Activated CD4-positive, alpha-beta memory T cell treated with anti-CD3 and anti-CD28 coated beads for 36 hours (primary cell): ENCODE results near the gene ALS2. TPM values are rescaled to one million over a fixed set of nuclear protein-coding genes. Genes with fewer than 3 reads are reported as not detected.

Experiments used
- CTCF ChIA-PET: fragments of 350-600 bp; sonication (Branson Sonifier 250); formaldehyde crosslinking; loops from one replicate; lab custom pipeline; 2021; ENCODE audit warnings: antibody characterized with exemption, inconsistent platforms; lab: Charles Lee
- POLR2A ChIA-PET: fragments of 350-600 bp; sonication (Branson Sonifier 250); formaldehyde crosslinking; loops from one replicate; lab custom pipeline; 2021; ENCODE audit warnings: antibody characterized with exemption; lab: Charles Lee
- DNase-seq: peaks from one replicate; pipeline ENCODE4 v3.0.0-alpha.2; 2020
- H3K27ac Mint-ChIP-seq: one replicate; pipeline ENCODE4 v1.8.0; 2021; ENCODE audit warnings: mixed read lengths
- H3K27me3 Mint-ChIP-seq: one replicate; pipeline ENCODE4 v1.8.0; 2021; ENCODE audit warnings: mixed read lengths
- H3K36me3 Mint-ChIP-seq: one replicate; pipeline ENCODE4 v1.8.0; 2021; ENCODE audit warnings: mixed read lengths
- H3K4me1 Mint-ChIP-seq: one replicate; pipeline ENCODE4 v1.8.0; 2021; ENCODE audit warnings: low read depth, mixed read lengths
- H3K4me3 Mint-ChIP-seq: one replicate; pipeline ENCODE4 v1.8.0; 2021; ENCODE audit warnings: mild to moderate bottlenecking, mixed read lengths
- H3K9me3 Mint-ChIP-seq: one replicate; pipeline ENCODE4 v1.8.0; 2021; ENCODE audit warnings: mixed read lengths
- intact Hi-C: fragments of 100-400 bp; cut with micrococcal nuclease; formaldehyde crosslinking; loops from one replicate; pipeline ENCODE4 v1.15.1; 2023
- total RNA-seq, 2 experiments: library from RNA; stranded (reverse); gene quantifications; one replicate each; pipeline ENCODE4 v1.2.3, GENCODE V29; 2021

The ALS2 gene
- total RNA-seq, 2 experiments from 2014 or later: 11.0 to 12.6 TPM

- intact Hi-C loops: no loop called here
- H3K4me3 Mint-ChIP-seq: no peak overlapping the region
- POLR2A ChIA-PET: no interaction called here
- no peaks in the 10 kb centered on the region for H3K9me3 Mint-ChIP-seq
- peaks cover 4% of the 10 kb centered on the region for H3K27me3 Mint-ChIP-seq
- H3K36me3 Mint-ChIP-seq: no peaks in the 10 kb centered on the region
- H3K4me1 Mint-ChIP-seq: no peaks in the 10 kb centered on the region
- no peak for DNase-seq
- H3K27ac Mint-ChIP-seq: no peak overlapping the region
- CTCF ChIA-PET: no interaction called here
Measured at GRCh38 chr2:201789395-201789794, 8.7 kb upstream of the ALS2 start.

- intact Hi-C loops: no loop called here
- H3K4me3 Mint-ChIP-seq: no peak overlapping the region
- CTCF ChIA-PET: no interaction called here
- no peak for DNase-seq
- H3K9me3 Mint-ChIP-seq: no peaks in the 10 kb centered on the region
- H3K36me3 Mint-ChIP-seq: no peaks in the 10 kb centered on the region
- no peak overlapping the region for H3K27ac Mint-ChIP-seq
- POLR2A ChIA-PET: no interaction called here
- H3K27me3 Mint-ChIP-seq: peaks cover 7% of the 10 kb centered on the region
- no peaks in the 10 kb centered on the region for H3K4me1 Mint-ChIP-seq
Measured at GRCh38 chr2:201788371-201788770, 7.6 kb upstream of the ALS2 start.

- intact Hi-C loops: no loop called here
- no peak for DNase-seq
- Mint-ChIP-seq H3K4me3 (no peak overlapping the region), H3K4me1 (peaks cover 3% of the 10 kb centered on the region), H3K27ac (no peak overlapping the region), H3K27me3 (peaks cover 3% of the 10 kb centered on the region), H3K36me3 (no peaks in the 10 kb centered on the region), H3K9me3 (no peaks in the 10 kb centered on the region)
- CTCF ChIA-PET: no interaction called here
- POLR2A ChIA-PET: no interaction called here
Measured at GRCh38 chr2:201786471-201786870, 5.7 kb upstream of the ALS2 start.

GRCh38 chr2:201785135-201785534, 4.4 kb upstream of the ALS2 start:
- no peaks in the 10 kb centered on the region for H3K9me3 Mint-ChIP-seq
- DNase-seq: no peak
- peaks cover 5% of the 10 kb centered on the region for H3K4me1 Mint-ChIP-seq
- H3K36me3 Mint-ChIP-seq: no peaks in the 10 kb centered on the region
- POLR2A ChIA-PET: no interaction called here
- no peak overlapping the region for H3K27ac Mint-ChIP-seq
- no peak overlapping the region for H3K4me3 Mint-ChIP-seq
- H3K27me3 Mint-ChIP-seq: peaks cover 3% of the 10 kb centered on the region
- CTCF ChIA-PET: no interaction called here
- intact Hi-C loops: no loop called here

GRCh38 chr2:201784563-201784962, 3.8 kb upstream of the ALS2 start:
- ChIA-PET CTCF (no interaction called here), POLR2A (no interaction called here)
- no peaks in the 10 kb centered on the region for H3K9me3 Mint-ChIP-seq

GRCh38 chr2:201781557-201782051, 871 bp upstream of the ALS2 start:
- ChIA-PET POLR2A (interaction anchor here (1.8 kb wide), 1 partner anchor 139 kb away, joined by 8 read pairs; the partner anchor contains the start of gene TMEM237), CTCF (interaction anchor here (1.9 kb wide), 1 partner anchor 79 kb away, joined by 7 read pairs; no protein-coding TSS in a partner anchor)
- Mint-ChIP-seq H3K27me3 (peaks cover 3% of the 10 kb centered on the region), H3K27ac (peak overlapping the region; percentile 93), H3K9me3 (no peaks in the 10 kb centered on the region), H3K4me1 (peaks cover 15% of the 10 kb centered on the region), H3K36me3 (no peaks in the 10 kb centered on the region), H3K4me3 (peak overlapping the region; percentile 98)
- intact Hi-C loops: loop anchor here (1.0 to 5.0 kb wide), 4 partner anchors 139 to 545 kb away; partner anchors contain the start of genes FZD7, STRADB and TRAK2
- peak; percentile 24 for DNase-seq

More at GRCh38 chr2:201784563-201784962, 3.8 kb upstream of the ALS2 start:
- Mint-ChIP-seq H3K36me3 (no peaks in the 10 kb centered on the region), H3K4me3 (no peak overlapping the region), H3K4me1 (peaks cover 11% of the 10 kb centered on the region), H3K27ac (no peak overlapping the region), H3K27me3 (peaks cover 3% of the 10 kb centered on the region)
- intact Hi-C loops: loop anchor here (5.0 kb wide), 1 partner anchor 332 kb away; the partner anchor contains the start of genes STRADB and TRAK2
- no peak for DNase-seq

- POLR2A ChIA-PET: interaction anchor here (1.8 kb wide), 1 partner anchor 137 kb away, joined by 8 read pairs; the partner anchor contains the start of gene TMEM237
Measured at GRCh38 chr2:201779901-201780673, 646 bp downstream of the ALS2 start.

GRCh38 chr2:201777869-201778268, 2.9 kb downstream of the ALS2 start:
- CTCF ChIA-PET: interaction anchor here (0.7 to 1.9 kb wide), 3 partner anchors 83 to 414 kb away, joined by 3 to 4 read pairs (median 3); no protein-coding TSS in a partner anchor
- H3K4me3 Mint-ChIP-seq: no peak overlapping the region
- H3K36me3 Mint-ChIP-seq: no peaks in the 10 kb centered on the region
- H3K9me3 Mint-ChIP-seq: no peaks in the 10 kb centered on the region
- DNase-seq: no peak
- no peak overlapping the region for H3K27ac Mint-ChIP-seq
- POLR2A ChIA-PET: no interaction called here
- H3K27me3 Mint-ChIP-seq: no peaks in the 10 kb centered on the region
- intact Hi-C loops: no loop called here
- peaks cover 19% of the 10 kb centered on the region for H3K4me1 Mint-ChIP-seq

More at GRCh38 chr2:201779901-201780673, 646 bp downstream of the ALS2 start:
- no peaks in the 10 kb centered on the region for H3K9me3 Mint-ChIP-seq
- intact Hi-C loops: loop anchor here (2.0 to 5.0 kb wide), 3 partner anchors 253 to 543 kb away; partner anchors contain the start of genes FZD7, STRADB and TRAK2
- peaks cover 15% of the 10 kb centered on the region for H3K4me1 Mint-ChIP-seq
- peak overlapping the region; percentile 98 for H3K4me3 Mint-ChIP-seq
- no peaks in the 10 kb centered on the region for H3K36me3 Mint-ChIP-seq
- H3K27ac Mint-ChIP-seq: peak overlapping the region; percentile 64
- no peak for DNase-seq
- H3K27me3 Mint-ChIP-seq: peaks cover 3% of the 10 kb centered on the region
- CTCF ChIA-PET: interaction anchor here (1.0 to 2.7 kb wide), 3 partner anchors 80 to 548 kb away, joined by 3 to 10 read pairs (median 7); no protein-coding TSS in a partner anchor

GRCh38 chr2:201777043-201777442, 3.7 kb downstream of the ALS2 start:
- no peaks in the 10 kb centered on the region for H3K9me3 Mint-ChIP-seq
- H3K4me1 Mint-ChIP-seq: peaks cover 19% of the 10 kb centered on the region
- H3K4me3 Mint-ChIP-seq: no peak overlapping the region
- no peak for DNase-seq
- intact Hi-C loops: no loop called here
- ChIA-PET CTCF (no interaction called here), POLR2A (no interaction called here)
- no peak overlapping the region for H3K27ac Mint-ChIP-seq
- H3K27me3 Mint-ChIP-seq: no peaks in the 10 kb centered on the region
- no peaks in the 10 kb centered on the region for H3K36me3 Mint-ChIP-seq

- intact Hi-C loops: no loop called here
- Mint-ChIP-seq H3K36me3 (no peaks in the 10 kb centered on the region), H3K9me3 (no peaks in the 10 kb centered on the region), H3K4me3 (no peak overlapping the region), H3K27ac (no peak overlapping the region), H3K4me1 (peaks cover 15% of the 10 kb centered on the region), H3K27me3 (no peaks in the 10 kb centered on the region)
- ChIA-PET CTCF (no interaction called here), POLR2A (no interaction called here)
- DNase-seq: no peak
Measured at GRCh38 chr2:201775326-201775725, 5.4 kb downstream of the ALS2 start.

- POLR2A ChIA-PET: no interaction called here
- CTCF ChIA-PET: no interaction called here
- peaks cover 8% of the 10 kb centered on the region for H3K4me1 Mint-ChIP-seq
- no peaks in the 10 kb centered on the region for H3K36me3 Mint-ChIP-seq
- no peaks in the 10 kb centered on the region for H3K9me3 Mint-ChIP-seq
- no peak overlapping the region for H3K27ac Mint-ChIP-seq
- DNase-seq: no peak
- H3K4me3 Mint-ChIP-seq: no peak overlapping the region
- no peaks in the 10 kb centered on the region for H3K27me3 Mint-ChIP-seq
- intact Hi-C loops: no loop called here
Measured at GRCh38 chr2:201774546-201774945, 6.2 kb downstream of the ALS2 start.

GRCh38 chr2:201773990-201774389, 6.7 kb downstream of the ALS2 start:
- DNase-seq: no peak
- Mint-ChIP-seq H3K4me3 (no peak overlapping the region), H3K27me3 (no peaks in the 10 kb centered on the region), H3K4me1 (peaks cover 6% of the 10 kb centered on the region), H3K27ac (no peak overlapping the region), H3K9me3 (no peaks in the 10 kb centered on the region), H3K36me3 (no peaks in the 10 kb centered on the region)
- intact Hi-C loops: no loop called here
- CTCF ChIA-PET: no interaction called here
- POLR2A ChIA-PET: no interaction called here
